Uterine smooth muscle cell (primary cell): ENCODE results near the gene PRKG2. TPM values are rescaled to one million over a fixed set of nuclear protein-coding genes. Genes with fewer than 3 reads are reported as not detected.

Experiments
- total RNA-seq: library from RNA; depleted of rRNA; stranded (reverse); fragments of >200 nt; gene quantifications from 2 replicates; pipeline ENCODE4 v1.2.3, GENCODE V29; 2014

Gene PRKG2
- 1.1 and 2.4 TPM in 2 replicates for total RNA-seq

DNA sequence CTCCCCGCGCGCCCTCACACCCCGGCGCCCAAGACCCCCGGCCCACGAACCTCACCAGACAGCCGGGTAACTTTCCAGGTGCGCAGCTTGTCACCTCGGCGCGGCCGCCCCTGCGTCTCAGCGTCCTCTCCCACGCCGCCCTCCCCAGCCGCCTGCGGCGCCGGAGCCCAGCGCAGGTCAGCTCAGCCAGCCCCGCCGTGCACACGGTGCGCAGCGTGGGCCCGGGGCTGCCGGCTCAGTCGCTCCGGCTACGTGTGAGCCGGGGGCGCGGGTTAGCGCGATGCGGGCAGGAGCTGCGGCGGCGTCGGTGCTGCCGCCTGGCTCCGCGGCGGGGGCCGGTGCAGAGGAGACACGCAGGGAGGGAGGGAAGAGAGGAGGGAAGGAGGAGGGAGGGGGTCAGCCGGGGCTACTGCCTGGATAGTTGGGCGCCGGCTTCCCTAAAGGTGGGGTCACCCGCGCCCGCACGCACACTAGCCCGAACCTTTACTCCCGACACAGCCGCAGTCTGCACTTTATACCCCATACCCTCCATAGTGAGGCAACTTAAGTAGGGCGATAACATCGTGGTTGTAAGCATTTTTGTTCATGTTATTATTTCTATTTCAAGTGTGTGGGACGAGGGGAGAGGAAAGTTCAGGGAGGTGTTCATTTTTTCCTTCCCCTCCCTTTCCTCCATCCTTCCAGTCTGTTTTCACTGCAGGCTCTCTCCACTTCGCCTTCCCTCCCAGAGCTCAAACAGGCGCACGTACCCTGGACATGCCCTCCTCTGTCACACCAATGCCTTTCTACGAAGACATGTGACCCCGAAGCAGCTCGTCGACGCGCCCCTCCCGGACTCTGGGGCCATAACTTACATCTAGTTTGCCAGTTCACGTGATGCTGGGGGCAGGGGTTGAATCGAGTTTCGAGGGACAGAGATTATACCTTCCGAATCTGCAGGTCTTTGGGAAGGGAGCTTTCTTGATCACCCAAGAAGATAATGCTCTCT is at the start of gene PRKG2:
Gene PRKG2 (minus strand): TSS at position 342 of the 988 bp plus-strand sequence. CDS start 10,175 bp downstream, outside the sequence.

Other genes starting within 250 kb of the PRKG2 start
- under 0.01 TPM in 2 replicates for gene BMP3, start 184.5 kb downstream of the PRKG2 start, total RNA-seq